Measurements from ENCODE around the gene DRAM2. TPM values are rescaled to one million over a fixed set of nuclear protein-coding genes. Genes with fewer than 3 reads are reported as not detected.
"Not testable (repeated sequence)": the region's sequence is repeated elsewhere in the genome, so short reads cannot be mapped to it uniquely, and the experiment has no call there.

Gene DRAM2
- total and polyA plus RNA-seq, 2 experiments from 2014 or later, result 67.1 to 67.6 TPM

- WGBS (ENCODE audit: low lambda C conversion rate, missing lambda C conversion rate), result 100% methylated on average over 1 of the region's 1 CpG
- Histone ChIP-seq H3K27ac (no peak overlapping the region), H3K36me3 (replicated peaks; ENCODE audit: insufficient read depth, low read depth) (no peaks in the 10 kb centered on the region), H3K79me2 (no peaks in the 10 kb centered on the region), H4K20me1 (ENCODE audit: insufficient read depth, poor library complexity, severe bottlenecking) (no peaks in the 10 kb centered on the region), H3K4me2 (no peak overlapping the region), H3K4me3 (no peak overlapping the region), H3K9me2 (replicated peaks; ENCODE audit: insufficient read depth) (no peaks in the 10 kb centered on the region), H3K27me3 (no peaks in the 10 kb centered on the region), H3K4me1 (ENCODE audit: insufficient read depth) (no peaks in the 10 kb centered on the region), H3K9me3 (ENCODE audit: low read depth) (peaks cover 2% of the 10 kb centered on the region), H2AFZ (no peak overlapping the region)
- TF ChIP-seq EZH2 (IDR thresholded peaks at IDR 0.05; ENCODE audit: borderline replicate concordance), result no peak
- no peak for DNase-seq (ENCODE audit: low spot score)
These were observed 40.6 kb downstream of the DRAM2 start for GRCh38 chr1:111099289-111099688.

- Histone ChIP-seq H3K9me2 (replicated peaks; ENCODE audit: insufficient read depth) (no peaks in the 10 kb centered on the region), H4K20me1 (ENCODE audit: insufficient read depth, poor library complexity, severe bottlenecking) (no peaks in the 10 kb centered on the region), H3K36me3 (replicated peaks; ENCODE audit: insufficient read depth, low read depth) (no peaks in the 10 kb centered on the region), H3K27me3 (no peaks in the 10 kb centered on the region), H3K9me3 (ENCODE audit: low read depth) (peaks cover 2% of the 10 kb centered on the region), H3K4me1 (ENCODE audit: insufficient read depth) (no peaks in the 10 kb centered on the region), H3K4me2 (no peak overlapping the region), H2AFZ (no peak overlapping the region), H3K79me2 (no peaks in the 10 kb centered on the region), H3K27ac (no peak overlapping the region), H3K4me3 (no peak overlapping the region)
- WGBS (ENCODE audit: low lambda C conversion rate, missing lambda C conversion rate), result 91% methylated on average over 2 of the region's 2 CpGs
- no peak for DNase-seq (ENCODE audit: low spot score)
- TF ChIP-seq EZH2phosphoT487 (IDR thresholded peaks at IDR 0.05; ENCODE audit: low read depth, severe bottlenecking, unreplicated experiment) (no peak), EZH2 (IDR thresholded peaks at IDR 0.05; ENCODE audit: borderline replicate concordance) (no peak), CTCF (IDR thresholded peaks at IDR 0.05; ENCODE audit: poor library complexity) (no peak)
These were observed 42.4 kb downstream of the DRAM2 start for GRCh38 chr1:111097356-111098099.

GRCh38 chr1:111095421-111095820 is 44.5 kb downstream of the DRAM2 start:
- not testable (repeated sequence) for H3K79me2 ChIP-seq; H3K27me3 ChIP-seq; H3K9me3 ChIP-seq (ENCODE audit: low read depth); H3K4me3 ChIP-seq; H3K9me2 ChIP-seq (replicated peaks; ENCODE audit: insufficient read depth); H3K27ac ChIP-seq; DNase-seq (ENCODE audit: low spot score); H3K4me1 ChIP-seq (ENCODE audit: insufficient read depth); H4K20me1 ChIP-seq (ENCODE audit: insufficient read depth, poor library complexity, severe bottlenecking); H3K4me2 ChIP-seq; H3K36me3 ChIP-seq (replicated peaks; ENCODE audit: insufficient read depth, low read depth); H2AFZ ChIP-seq
- 93% methylated on average over 3 of the region's 3 CpGs for WGBS (ENCODE audit: low lambda C conversion rate, missing lambda C conversion rate)

GRCh38 chr1:111089638-111090037 is 50.3 kb downstream of the DRAM2 start:
- Histone ChIP-seq H4K20me1 (ENCODE audit: insufficient read depth, poor library complexity, severe bottlenecking) (no peaks in the 10 kb centered on the region), H3K27me3 (no peaks in the 10 kb centered on the region), H3K4me3 (no peak overlapping the region), H3K9me3 (ENCODE audit: low read depth) (no peaks in the 10 kb centered on the region), H3K4me2 (no peak overlapping the region), H3K9me2 (replicated peaks; ENCODE audit: insufficient read depth) (no peaks in the 10 kb centered on the region), H3K4me1 (ENCODE audit: insufficient read depth) (no peaks in the 10 kb centered on the region), H2AFZ (no peak overlapping the region), H3K36me3 (replicated peaks; ENCODE audit: insufficient read depth, low read depth) (no peaks in the 10 kb centered on the region), H3K79me2 (no peaks in the 10 kb centered on the region), H3K27ac (no peak overlapping the region)
- DNase-seq (ENCODE audit: low spot score), result no peak
- TF ChIP-seq EZH2 (IDR thresholded peaks at IDR 0.05; ENCODE audit: borderline replicate concordance) (no peak), EZH2phosphoT487 (IDR thresholded peaks at IDR 0.05; ENCODE audit: low read depth, severe bottlenecking, unreplicated experiment) (no peak), CTCF (IDR thresholded peaks at IDR 0.05; ENCODE audit: poor library complexity) (no peak)
